ENCODE measurements around the gene OR2J1. TPM values are rescaled to one million over a fixed set of nuclear protein-coding genes. Genes with fewer than 3 reads are reported as not detected.
"Not testable (repeated sequence)": the region's sequence is repeated elsewhere in the genome, so short reads cannot be mapped to it uniquely, and the experiment has no call there.

The OR2J1 gene
- total RNA-seq, 1 experiment from 2014 or later = not detected

- DNase-seq = no peak
- H3K27me3 ChIP-seq (ENCODE audit: control insufficient read depth, insufficient read depth, low read length) = no peaks in the 10 kb centered on the region
- no peaks in the 10 kb centered on the region for H3K36me3 ChIP-seq (replicated peaks; ENCODE audit: control insufficient read depth, insufficient read depth, low read length)
- H3K4me3 ChIP-seq (ENCODE audit: insufficient read depth, low read depth, low read length) = no peak overlapping the region
These were observed 38.4 kb downstream of the OR2J1 start for GRCh38 chr6:29137724-29138123.

- Histone ChIP-seq H3K36me3 (replicated peaks; ENCODE audit: control insufficient read depth, insufficient read depth, low read length) (no peaks in the 10 kb centered on the region), H3K27me3 (ENCODE audit: control insufficient read depth, insufficient read depth, low read length) (no peaks in the 10 kb centered on the region), H3K4me3 (ENCODE audit: insufficient read depth, low read depth, low read length) (no peak overlapping the region)
- DNase-seq = no peak
These were observed 42.3 kb downstream of the OR2J1 start for GRCh38 chr6:29141606-29142005.

- H3K27me3 ChIP-seq (ENCODE audit: control insufficient read depth, insufficient read depth, low read length) = no peaks in the 10 kb centered on the region
- no peaks in the 10 kb centered on the region for H3K36me3 ChIP-seq (replicated peaks; ENCODE audit: control insufficient read depth, insufficient read depth, low read length)
- H3K4me3 ChIP-seq (ENCODE audit: insufficient read depth, low read depth, low read length) = no peak overlapping the region
- no peak for DNase-seq
These were observed 43.0 kb downstream of the OR2J1 start for GRCh38 chr6:29142309-29142708.

- H3K36me3 ChIP-seq (replicated peaks; ENCODE audit: control insufficient read depth, insufficient read depth, low read length) = no peaks in the 10 kb centered on the region
- no peak for DNase-seq
- no peaks in the 10 kb centered on the region for H3K27me3 ChIP-seq (ENCODE audit: control insufficient read depth, insufficient read depth, low read length)
- no peak overlapping the region for H3K4me3 ChIP-seq (ENCODE audit: insufficient read depth, low read depth, low read length)
These were observed 46.9 kb downstream of the OR2J1 start for GRCh38 chr6:29146179-29146578.

DNA sequence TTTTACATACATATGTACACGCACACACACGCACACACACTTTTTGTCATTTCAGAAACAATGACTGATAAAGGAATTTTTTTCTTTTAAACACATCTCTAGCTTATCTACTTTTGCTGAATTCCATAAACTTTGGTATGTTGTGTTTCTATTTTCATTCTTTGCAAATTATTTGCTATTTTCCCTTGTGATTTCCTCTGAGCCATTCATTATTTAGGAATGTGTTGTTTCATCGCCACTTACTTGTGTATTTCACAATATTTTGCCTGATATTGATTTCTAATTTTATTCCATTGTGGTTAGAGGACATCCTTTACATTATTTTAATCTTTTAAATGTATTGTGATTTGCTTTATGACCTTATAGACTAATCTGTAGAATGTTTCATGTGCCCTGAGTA, 47.8 kb downstream of the OR2J1 start:
- Histone ChIP-seq H3K27me3 (ENCODE audit: control insufficient read depth, insufficient read depth, low read length) (no peaks in the 10 kb centered on the region), H3K36me3 (replicated peaks; ENCODE audit: control insufficient read depth, insufficient read depth, low read length) (no peaks in the 10 kb centered on the region), H3K4me3 (ENCODE audit: insufficient read depth, low read depth, low read length) (no peak overlapping the region)
- DNase-seq = no peak

GRCh38 chr6:29149444-29149843, 50.2 kb downstream of the OR2J1 start:
- not testable (repeated sequence) for H3K36me3 ChIP-seq (replicated peaks; ENCODE audit: control insufficient read depth, insufficient read depth, low read length); DNase-seq; H3K4me3 ChIP-seq (ENCODE audit: insufficient read depth, low read depth, low read length); H3K27me3 ChIP-seq (ENCODE audit: control insufficient read depth, insufficient read depth, low read length)

Other genes starting within 250 kb of the OR2J1 start
- 98.8 and 100 TPM in 2 replicates for gene TRIM27, start 175.5 kb upstream of the OR2J1 start, total RNA-seq (2014; rRNA removed; shearing (Covaris generic))
- gene ZNF311, start 94.2 kb upstream of the OR2J1 start, total RNA-seq (2014; rRNA removed; shearing (Covaris generic)) = 1.4 and 2.8 TPM in 2 replicates
- not detected in 2 replicates for gene OR2W1, start 54.3 kb upstream of the OR2J1 start, total RNA-seq (2014; rRNA removed; shearing (Covaris generic))
- gene OR2B3, start 12.2 kb upstream of the OR2J1 start, total RNA-seq (2014; rRNA removed; shearing (Covaris generic)) = not detected in 2 replicates
- not detected in 2 replicates for gene OR2J3, start 8.6 kb downstream of the OR2J1 start, total RNA-seq (2014; rRNA removed; shearing (Covaris generic))
- gene OR2J2, start 71.4 kb downstream of the OR2J1 start, total RNA-seq (2014; rRNA removed; shearing (Covaris generic)) = not detected in 2 replicates
- gene OR14J1, start 202.2 kb downstream of the OR2J1 start, total RNA-seq (2014; rRNA removed; shearing (Covaris generic)) = not detected in 2 replicates